Nephron progenitor cell (in vitro differentiated cells): ENCODE measurements around the gene SIRPD.

ENCODE experiments used
- DNase-seq: peaks from one replicate; pipeline ENCODE4 v3.0.0; 2021
- H3K27ac Mint-ChIP-seq: 2 replicates; pipeline ENCODE4 v1.8.0; 2021; ENCODE audit warnings: mild to moderate bottlenecking, moderate library complexity, mixed read lengths
- H3K27me3 Mint-ChIP-seq: 2 replicates; pipeline ENCODE4 v1.8.0; 2021; ENCODE audit warnings: mild to moderate bottlenecking, low read depth, mixed read lengths; ENCODE audit not compliant: poor library complexity
- H3K36me3 Mint-ChIP-seq: 2 replicates; pipeline ENCODE4 v1.8.0; 2021; ENCODE audit warnings: low read depth, mixed read lengths
- H3K4me1 Mint-ChIP-seq: 2 replicates; pipeline ENCODE4 v1.8.0; 2021; ENCODE audit warnings: mixed read lengths
- H3K4me3 Mint-ChIP-seq: 2 replicates; pipeline ENCODE4 v1.8.0; 2021; ENCODE audit warnings: mild to moderate bottlenecking, moderate library complexity, mixed read lengths
- H3K9me3 Mint-ChIP-seq: 2 replicates; pipeline ENCODE4 v1.8.0; 2021; ENCODE audit warnings: mild to moderate bottlenecking, moderate library complexity, mixed read lengths
- TF ChIP-seq, protein P1 (sequence below): fragments of 200-600 bp; sonication (generic); IDR thresholded peaks from 2 replicates; pipeline ENCODE4 v1.5.0; 2021; ENCODE audit warnings: antibody characterized with exemption

SIRPD gene

DNA sequence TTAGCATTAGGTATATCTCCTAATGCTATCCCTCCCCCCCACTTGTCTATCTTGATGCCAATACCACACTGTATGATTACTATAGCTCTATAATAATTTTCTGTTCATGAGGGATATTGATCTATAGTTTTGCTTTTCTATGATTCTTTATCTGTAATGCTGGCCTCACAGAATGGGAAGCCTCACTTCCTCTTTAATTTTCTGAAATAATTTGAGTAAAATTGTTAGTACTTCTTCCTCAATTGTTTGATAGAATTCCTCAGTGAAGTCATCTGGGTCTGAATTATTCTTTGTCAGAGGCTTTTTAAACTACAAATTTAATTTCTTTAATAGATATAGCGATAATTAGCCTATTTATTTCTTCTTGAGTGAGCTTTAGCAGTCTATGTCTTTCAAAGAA is 31.2 kb downstream of the SIRPD start:
- H3K36me3 Mint-ChIP-seq, result no peaks in the 10 kb centered on the region
- H3K27me3 Mint-ChIP-seq, result peaks cover 15% of the 10 kb centered on the region
- H3K9me3 Mint-ChIP-seq, result peaks cover 5% of the 10 kb centered on the region
- no peak overlapping the region for H3K27ac Mint-ChIP-seq
- no peak overlapping the region for H3K4me3 Mint-ChIP-seq
- TF ChIP-seq, protein P1, sequence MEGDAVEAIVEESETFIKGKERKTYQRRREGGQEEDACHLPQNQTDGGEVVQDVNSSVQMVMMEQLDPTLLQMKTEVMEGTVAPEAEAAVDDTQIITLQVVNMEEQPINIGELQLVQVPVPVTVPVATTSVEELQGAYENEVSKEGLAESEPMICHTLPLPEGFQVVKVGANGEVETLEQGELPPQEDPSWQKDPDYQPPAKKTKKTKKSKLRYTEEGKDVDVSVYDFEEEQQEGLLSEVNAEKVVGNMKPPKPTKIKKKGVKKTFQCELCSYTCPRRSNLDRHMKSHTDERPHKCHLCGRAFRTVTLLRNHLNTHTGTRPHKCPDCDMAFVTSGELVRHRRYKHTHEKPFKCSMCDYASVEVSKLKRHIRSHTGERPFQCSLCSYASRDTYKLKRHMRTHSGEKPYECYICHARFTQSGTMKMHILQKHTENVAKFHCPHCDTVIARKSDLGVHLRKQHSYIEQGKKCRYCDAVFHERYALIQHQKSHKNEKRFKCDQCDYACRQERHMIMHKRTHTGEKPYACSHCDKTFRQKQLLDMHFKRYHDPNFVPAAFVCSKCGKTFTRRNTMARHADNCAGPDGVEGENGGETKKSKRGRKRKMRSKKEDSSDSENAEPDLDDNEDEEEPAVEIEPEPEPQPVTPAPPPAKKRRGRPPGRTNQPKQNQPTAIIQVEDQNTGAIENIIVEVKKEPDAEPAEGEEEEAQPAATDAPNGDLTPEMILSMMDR, result no peak
- no peaks in the 10 kb centered on the region for H3K4me1 Mint-ChIP-seq
- no peak for DNase-seq

DNA sequence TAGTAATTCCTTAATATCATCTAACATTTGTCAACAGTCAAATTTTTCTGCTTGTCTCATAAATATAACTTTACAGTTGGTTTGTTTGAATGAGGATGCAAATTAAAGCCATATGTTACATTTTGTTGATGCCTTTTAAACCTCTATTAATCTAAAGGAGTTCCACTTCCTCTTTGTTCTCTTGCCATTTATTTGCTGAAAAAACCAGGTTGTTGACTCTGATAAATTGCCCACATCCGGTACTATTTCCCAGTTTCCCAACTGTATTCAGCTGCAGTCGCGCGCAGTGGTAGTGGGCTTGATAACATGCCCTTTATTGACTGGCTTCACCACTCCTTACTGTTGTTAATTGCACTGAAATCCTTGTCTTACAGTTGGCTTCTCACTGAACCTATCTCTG is 33.5 kb downstream of the SIRPD start:
- Mint-ChIP-seq H3K36me3 (no peaks in the 10 kb centered on the region), H3K27ac (no peak overlapping the region), H3K4me1 (no peaks in the 10 kb centered on the region), H3K9me3 (peaks cover 5% of the 10 kb centered on the region), H3K4me3 (no peak overlapping the region), H3K27me3 (peaks cover 18% of the 10 kb centered on the region)
- TF ChIP-seq, protein P1, result no peak
- DNase-seq, result no peak

- TF ChIP-seq, protein P1, result no peak
- H3K4me1 Mint-ChIP-seq, result no peaks in the 10 kb centered on the region
- H3K4me3 Mint-ChIP-seq, result no peak overlapping the region
Observed at GRCh38 chr20:1517010-1517409, 40.5 kb downstream of the SIRPD start.

DNA sequence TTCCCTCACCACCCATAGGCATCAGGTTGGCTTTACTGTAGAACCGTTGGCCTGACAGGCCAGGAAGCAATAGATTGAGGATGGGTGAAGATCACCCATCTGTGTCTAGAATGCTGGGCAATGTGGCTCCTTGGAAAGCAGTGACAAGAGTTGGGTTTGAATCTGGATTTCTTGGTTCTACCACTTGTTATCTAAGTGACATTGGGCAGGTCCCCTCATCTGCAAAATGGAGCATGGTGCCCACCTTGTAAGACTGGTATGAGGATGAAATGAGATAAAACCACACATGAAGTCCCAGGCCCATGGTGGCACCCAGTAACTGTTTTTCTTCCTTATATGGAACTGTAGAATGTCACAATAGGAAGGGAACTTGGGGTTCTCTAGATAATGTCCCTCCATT is 43.7 kb downstream of the SIRPD start:
- Mint-ChIP-seq H3K4me3 (no peak overlapping the region), H3K4me1 (no peaks in the 10 kb centered on the region), H3K27me3 (peaks cover 22% of the 10 kb centered on the region), H3K27ac (no peak overlapping the region), H3K9me3 (no peaks in the 10 kb centered on the region), H3K36me3 (no peaks in the 10 kb centered on the region)
- TF ChIP-seq, protein P1, result no peak
- DNase-seq, result no peak

More at GRCh38 chr20:1517010-1517409, 40.5 kb downstream of the SIRPD start:
- no peak overlapping the region for H3K27ac Mint-ChIP-seq
- H3K9me3 Mint-ChIP-seq, result no peaks in the 10 kb centered on the region
- H3K27me3 Mint-ChIP-seq, result peaks cover 23% of the 10 kb centered on the region
- H3K36me3 Mint-ChIP-seq, result no peaks in the 10 kb centered on the region
- DNase-seq, result no peak

GRCh38 chr20:1509237-1509636 is 48.3 kb downstream of the SIRPD start:
- H3K4me3 Mint-ChIP-seq, result no peak overlapping the region
- no peaks in the 10 kb centered on the region for H3K4me1 Mint-ChIP-seq
- no peaks in the 10 kb centered on the region for H3K9me3 Mint-ChIP-seq
- TF ChIP-seq, protein P1, result peak; percentile 10
- no peaks in the 10 kb centered on the region for H3K36me3 Mint-ChIP-seq
- H3K27me3 Mint-ChIP-seq, result peaks cover 31% of the 10 kb centered on the region
- DNase-seq, result no peak
- no peak overlapping the region for H3K27ac Mint-ChIP-seq

GRCh38 chr20:1508574-1508973 is 48.9 kb downstream of the SIRPD start:
- no peak overlapping the region for H3K4me3 Mint-ChIP-seq
- H3K36me3 Mint-ChIP-seq, result peaks cover 1% of the 10 kb centered on the region
- peaks cover 31% of the 10 kb centered on the region for H3K27me3 Mint-ChIP-seq
- H3K27ac Mint-ChIP-seq, result no peak overlapping the region
- TF ChIP-seq, protein P1, result no peak
- H3K9me3 Mint-ChIP-seq, result peaks cover 1% of the 10 kb centered on the region
- no peak for DNase-seq
- no peaks in the 10 kb centered on the region for H3K4me1 Mint-ChIP-seq
